HL-60 (cell line): Measurements from ENCODE around the gene BCL7C.
"Not testable (repeated sequence)": the region's sequence is repeated elsewhere in the genome, so short reads cannot be mapped to it uniquely, and the experiment has no call there.

Experiments used
- POLR2AphosphoS5 ChIP-seq: IDR thresholded peaks from 2 replicates; pipeline ENCODE4 v1.6.1; 2012; ENCODE audit warnings: low read depth
- TF ChIP-seq, protein P1 (sequence below): IDR thresholded peaks from one replicate; pipeline ENCODE4 v1.5.1; 2011; ENCODE audit warnings: low read length, control low read depth, inconsistent platforms; ENCODE audit not compliant: insufficient read depth

DNA sequence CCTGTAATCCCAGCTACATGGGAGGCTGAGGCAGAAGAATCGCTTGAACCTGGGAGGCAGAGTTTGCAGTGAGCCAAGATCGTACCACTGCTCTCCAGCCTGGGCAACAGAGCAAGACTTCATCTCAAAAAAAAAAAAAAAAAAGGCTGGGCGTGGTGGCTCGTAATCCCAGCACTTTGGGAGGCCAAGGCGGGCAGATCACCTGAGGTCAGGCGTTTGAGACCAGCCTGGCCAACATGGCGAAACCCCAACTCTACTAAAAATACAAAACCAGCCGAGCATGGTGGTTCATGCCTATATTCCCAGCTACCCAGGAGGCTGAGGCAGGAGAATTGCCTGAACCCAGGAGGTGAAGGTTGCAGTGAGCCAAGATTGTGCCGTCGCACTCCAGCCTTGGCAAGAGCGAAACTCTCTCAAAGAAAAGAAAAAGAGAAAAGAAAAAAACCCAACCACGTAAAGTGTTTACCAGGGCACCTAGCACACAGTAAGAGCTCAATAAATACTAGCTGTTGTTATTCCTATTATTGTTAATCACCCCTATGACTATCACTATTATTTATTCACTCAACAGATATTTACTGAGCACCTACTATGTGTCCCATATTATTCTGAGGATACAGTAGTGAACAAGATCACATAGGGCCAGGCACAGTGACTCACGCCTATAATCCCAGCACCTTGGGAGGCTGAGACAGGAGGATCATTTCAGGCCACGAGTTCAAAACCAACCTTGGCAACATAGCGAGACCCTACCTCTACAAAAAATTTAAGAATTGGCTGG, 2.6 kb downstream of the BCL7C start:
- TF ChIP-seq, protein P1, sequence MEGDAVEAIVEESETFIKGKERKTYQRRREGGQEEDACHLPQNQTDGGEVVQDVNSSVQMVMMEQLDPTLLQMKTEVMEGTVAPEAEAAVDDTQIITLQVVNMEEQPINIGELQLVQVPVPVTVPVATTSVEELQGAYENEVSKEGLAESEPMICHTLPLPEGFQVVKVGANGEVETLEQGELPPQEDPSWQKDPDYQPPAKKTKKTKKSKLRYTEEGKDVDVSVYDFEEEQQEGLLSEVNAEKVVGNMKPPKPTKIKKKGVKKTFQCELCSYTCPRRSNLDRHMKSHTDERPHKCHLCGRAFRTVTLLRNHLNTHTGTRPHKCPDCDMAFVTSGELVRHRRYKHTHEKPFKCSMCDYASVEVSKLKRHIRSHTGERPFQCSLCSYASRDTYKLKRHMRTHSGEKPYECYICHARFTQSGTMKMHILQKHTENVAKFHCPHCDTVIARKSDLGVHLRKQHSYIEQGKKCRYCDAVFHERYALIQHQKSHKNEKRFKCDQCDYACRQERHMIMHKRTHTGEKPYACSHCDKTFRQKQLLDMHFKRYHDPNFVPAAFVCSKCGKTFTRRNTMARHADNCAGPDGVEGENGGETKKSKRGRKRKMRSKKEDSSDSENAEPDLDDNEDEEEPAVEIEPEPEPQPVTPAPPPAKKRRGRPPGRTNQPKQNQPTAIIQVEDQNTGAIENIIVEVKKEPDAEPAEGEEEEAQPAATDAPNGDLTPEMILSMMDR: not testable (repeated sequence)
- TF ChIP-seq POLR2AphosphoS5: not testable (repeated sequence)
